GM23338 (cell line): ENCODE measurements around the gene PDIA5. TPM values are rescaled to one million over a fixed set of nuclear protein-coding genes. Genes with fewer than 3 reads are reported as not detected.

Experiments
- ATAC-seq: fragments of 200-7000 bp; cut with Tn5 transposase; 3 replicates; pipeline ENCODE4 v1.9.1; 2020
- DNase-seq: peaks from one replicate; pipeline ENCODE4 v3.0.0-alpha.2; 2015; ENCODE audit warnings: low spot score
- H2AFZ ChIP-seq: fragments of 200-600 bp; sonication (generic); 2 replicates; pipeline ENCODE4 v1.8.0; 2016; ENCODE audit warnings: antibody characterized with exemption, mild to moderate bottlenecking, moderate library complexity
- H3F3A ChIP-seq: fragments of 200-600 bp; sonication (generic); replicated peaks from 2 replicates; pipeline ENCODE4 v1.8.0; 2017; ENCODE audit warnings: antibody characterized with exemption, mixed run types, low read depth
- H3K27ac ChIP-seq: fragments of 200-600 bp; sonication (generic); 2 replicates; pipeline ENCODE4 v1.6.1; 2016; ENCODE audit warnings: low read depth
- H3K27me3 ChIP-seq: fragments of 200-600 bp; sonication (generic); 2 replicates; pipeline ENCODE4 v1.8.0; 2016; ENCODE audit warnings: mild to moderate bottlenecking, mixed run types, moderate library complexity; ENCODE audit not compliant: insufficient read depth
- H3K36me3 ChIP-seq: fragments of 200-600 bp; sonication (generic); 2 replicates; pipeline ENCODE4 v1.8.0; 2016; ENCODE audit warnings: mild to moderate bottlenecking; ENCODE audit not compliant: insufficient read depth
- H3K4me1 ChIP-seq: fragments of 200-600 bp; sonication (generic); 2 replicates; pipeline ENCODE4 v1.8.0; 2016; ENCODE audit warnings: mild to moderate bottlenecking, moderate library complexity; ENCODE audit not compliant: insufficient read depth
- H3K4me2 ChIP-seq: fragments of 200-600 bp; sonication (generic); 2 replicates; pipeline ENCODE4 v1.7.1; 2017; ENCODE audit warnings: mixed run types
- H3K4me3 ChIP-seq: fragments of 200-600 bp; sonication (generic); 2 replicates; pipeline ENCODE4 v1.6.1; 2016; ENCODE audit warnings: mixed run types
- H3K79me2 ChIP-seq: fragments of 200-600 bp; sonication (generic); replicated peaks from 2 replicates; pipeline ENCODE4 v1.8.0; 2017; ENCODE audit warnings: mild to moderate bottlenecking; ENCODE audit not compliant: insufficient read depth
- H3K9me2 ChIP-seq: fragments of 200-600 bp; sonication (generic); 2 replicates; pipeline ENCODE4 v1.8.0; 2017; ENCODE audit not compliant: insufficient read depth
- H4K20me1 ChIP-seq: fragments of 200-600 bp; sonication (generic); replicated peaks from 2 replicates; pipeline ENCODE4 v1.8.0; 2017; ENCODE audit warnings: mild to moderate bottlenecking; ENCODE audit not compliant: insufficient read depth
- H3K27ac Mint-ChIP-seq: 2 replicates; pipeline ENCODE4 v1.8.0; 2020; ENCODE audit warnings: inconsistent platforms, mild to moderate bottlenecking, moderate library complexity, mixed read lengths
- H3K27me3 Mint-ChIP-seq: 3 replicates; pipeline ENCODE4 v1.8.0; 2022; ENCODE audit warnings: low read depth, mild to moderate bottlenecking, moderate library complexity, mixed read lengths, inconsistent platforms; ENCODE audit not compliant: insufficient read depth, poor library complexity
- H3K36me3 Mint-ChIP-seq: 3 replicates; pipeline ENCODE4 v1.8.0; 2021; ENCODE audit warnings: low read depth, mild to moderate bottlenecking, inconsistent platforms, moderate library complexity, mixed read lengths
- H3K4me1 Mint-ChIP-seq: 3 replicates; pipeline ENCODE4 v1.8.0; 2020; ENCODE audit warnings: mild to moderate bottlenecking, inconsistent platforms, mixed read lengths
- H3K4me3 Mint-ChIP-seq: 3 replicates; pipeline ENCODE4 v1.8.0; 2021; ENCODE audit warnings: moderate library complexity, mild to moderate bottlenecking, inconsistent platforms, mixed read lengths
- H3K9me3 Mint-ChIP-seq: 3 replicates; pipeline ENCODE4 v1.8.0; 2020; ENCODE audit warnings: moderate library complexity, mild to moderate bottlenecking, inconsistent platforms, mixed read lengths
- EZH2phosphoT487 ChIP-seq: fragments of 200-600 bp; sonication (generic); IDR thresholded peaks from one replicate; pipeline ENCODE4 v1.8.1; 2018; ENCODE audit warnings: antibody characterized with exemption; ENCODE audit not compliant: unreplicated experiment
- NANOG ChIP-seq: IDR thresholded peaks from 2 replicates; pipeline ENCODE4 v1.6.1; 2016; ENCODE audit warnings: antibody characterized with exemption, borderline replicate concordance
- STAT1 ChIP-seq: IDR thresholded peaks from one replicate; pipeline ENCODE4 v1.6.1; 2016; ENCODE audit warnings: antibody characterized with exemption; ENCODE audit not compliant: unreplicated experiment
- polyA plus RNA-seq: library from polyadenylated mRNA; unstranded; fragments of >200 nt; fragmentation: Nextera tagmentation; extraction: Ambion mirVana; gene quantifications from 2 replicates; pipeline ENCODE4 v1.2.1, GENCODE V29; 2016
- total RNA-seq: library from RNA; depleted of rRNA; stranded (reverse); fragments of >200 nt; shearing (Covaris generic); gene quantifications from 2 replicates; pipeline ENCODE4 v1.2.3, GENCODE V29; 2014
- TF ChIP-seq, protein P1 (sequence below): fragments of 250-450 bp; sonication (Bioruptor Pico); IDR thresholded peaks from 2 replicates; pipeline ENCODE4 v1.5.0; 2020; ENCODE audit warnings: mild to moderate bottlenecking, moderate library complexity
- TF ChIP-seq, protein P2 (sequence below): IDR thresholded peaks from 2 replicates; pipeline ENCODE4 v1.6.1; 2016; ENCODE audit warnings: antibody characterized with exemption
- TF ChIP-seq, protein P3 (sequence below), 2 experiments: fragments of 200-600 bp in 1 of 2; sonication (generic) in 1 of 2; conservative IDR thresholded peaks; 2 replicates each; pipeline versions ENCODE4 v1.5.1 to v1.6.1; 2016 to 2017; ENCODE audit warnings: antibody characterized with exemption in 2 of 2, low read depth in 2 of 2, mild to moderate bottlenecking in 2 of 2, moderate library complexity in 1 of 2

The PDIA5 gene
- total and polyA plus RNA-seq, 2 experiments from 2014 or later = 22.9 to 28.1 TPM

DNA sequence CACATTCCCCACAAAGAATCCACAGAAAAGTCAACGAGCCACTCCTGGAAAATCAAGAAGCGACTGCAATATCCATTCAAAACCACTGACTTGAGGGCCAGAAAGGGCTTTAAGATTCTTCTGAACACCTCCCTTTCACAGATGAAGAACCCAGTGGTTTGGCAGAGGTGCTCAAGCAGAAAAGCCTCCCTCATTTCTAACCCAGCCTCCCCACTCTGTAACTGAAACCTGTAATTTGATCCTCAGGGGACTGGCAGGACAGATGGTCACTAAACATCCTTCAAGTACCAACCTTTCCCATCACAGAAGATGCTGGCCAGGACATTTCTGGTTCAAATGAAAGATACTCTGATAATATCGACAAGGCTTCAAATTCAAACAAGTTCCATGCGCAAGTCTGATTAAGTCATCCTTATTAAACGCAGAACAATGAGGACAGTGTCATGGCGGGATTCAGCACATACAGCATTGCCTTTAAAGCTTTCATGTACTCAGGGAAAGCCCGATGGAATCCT, 44.8 kb upstream of the PDIA5 start (continued):
- TF ChIP-seq, protein P1, sequence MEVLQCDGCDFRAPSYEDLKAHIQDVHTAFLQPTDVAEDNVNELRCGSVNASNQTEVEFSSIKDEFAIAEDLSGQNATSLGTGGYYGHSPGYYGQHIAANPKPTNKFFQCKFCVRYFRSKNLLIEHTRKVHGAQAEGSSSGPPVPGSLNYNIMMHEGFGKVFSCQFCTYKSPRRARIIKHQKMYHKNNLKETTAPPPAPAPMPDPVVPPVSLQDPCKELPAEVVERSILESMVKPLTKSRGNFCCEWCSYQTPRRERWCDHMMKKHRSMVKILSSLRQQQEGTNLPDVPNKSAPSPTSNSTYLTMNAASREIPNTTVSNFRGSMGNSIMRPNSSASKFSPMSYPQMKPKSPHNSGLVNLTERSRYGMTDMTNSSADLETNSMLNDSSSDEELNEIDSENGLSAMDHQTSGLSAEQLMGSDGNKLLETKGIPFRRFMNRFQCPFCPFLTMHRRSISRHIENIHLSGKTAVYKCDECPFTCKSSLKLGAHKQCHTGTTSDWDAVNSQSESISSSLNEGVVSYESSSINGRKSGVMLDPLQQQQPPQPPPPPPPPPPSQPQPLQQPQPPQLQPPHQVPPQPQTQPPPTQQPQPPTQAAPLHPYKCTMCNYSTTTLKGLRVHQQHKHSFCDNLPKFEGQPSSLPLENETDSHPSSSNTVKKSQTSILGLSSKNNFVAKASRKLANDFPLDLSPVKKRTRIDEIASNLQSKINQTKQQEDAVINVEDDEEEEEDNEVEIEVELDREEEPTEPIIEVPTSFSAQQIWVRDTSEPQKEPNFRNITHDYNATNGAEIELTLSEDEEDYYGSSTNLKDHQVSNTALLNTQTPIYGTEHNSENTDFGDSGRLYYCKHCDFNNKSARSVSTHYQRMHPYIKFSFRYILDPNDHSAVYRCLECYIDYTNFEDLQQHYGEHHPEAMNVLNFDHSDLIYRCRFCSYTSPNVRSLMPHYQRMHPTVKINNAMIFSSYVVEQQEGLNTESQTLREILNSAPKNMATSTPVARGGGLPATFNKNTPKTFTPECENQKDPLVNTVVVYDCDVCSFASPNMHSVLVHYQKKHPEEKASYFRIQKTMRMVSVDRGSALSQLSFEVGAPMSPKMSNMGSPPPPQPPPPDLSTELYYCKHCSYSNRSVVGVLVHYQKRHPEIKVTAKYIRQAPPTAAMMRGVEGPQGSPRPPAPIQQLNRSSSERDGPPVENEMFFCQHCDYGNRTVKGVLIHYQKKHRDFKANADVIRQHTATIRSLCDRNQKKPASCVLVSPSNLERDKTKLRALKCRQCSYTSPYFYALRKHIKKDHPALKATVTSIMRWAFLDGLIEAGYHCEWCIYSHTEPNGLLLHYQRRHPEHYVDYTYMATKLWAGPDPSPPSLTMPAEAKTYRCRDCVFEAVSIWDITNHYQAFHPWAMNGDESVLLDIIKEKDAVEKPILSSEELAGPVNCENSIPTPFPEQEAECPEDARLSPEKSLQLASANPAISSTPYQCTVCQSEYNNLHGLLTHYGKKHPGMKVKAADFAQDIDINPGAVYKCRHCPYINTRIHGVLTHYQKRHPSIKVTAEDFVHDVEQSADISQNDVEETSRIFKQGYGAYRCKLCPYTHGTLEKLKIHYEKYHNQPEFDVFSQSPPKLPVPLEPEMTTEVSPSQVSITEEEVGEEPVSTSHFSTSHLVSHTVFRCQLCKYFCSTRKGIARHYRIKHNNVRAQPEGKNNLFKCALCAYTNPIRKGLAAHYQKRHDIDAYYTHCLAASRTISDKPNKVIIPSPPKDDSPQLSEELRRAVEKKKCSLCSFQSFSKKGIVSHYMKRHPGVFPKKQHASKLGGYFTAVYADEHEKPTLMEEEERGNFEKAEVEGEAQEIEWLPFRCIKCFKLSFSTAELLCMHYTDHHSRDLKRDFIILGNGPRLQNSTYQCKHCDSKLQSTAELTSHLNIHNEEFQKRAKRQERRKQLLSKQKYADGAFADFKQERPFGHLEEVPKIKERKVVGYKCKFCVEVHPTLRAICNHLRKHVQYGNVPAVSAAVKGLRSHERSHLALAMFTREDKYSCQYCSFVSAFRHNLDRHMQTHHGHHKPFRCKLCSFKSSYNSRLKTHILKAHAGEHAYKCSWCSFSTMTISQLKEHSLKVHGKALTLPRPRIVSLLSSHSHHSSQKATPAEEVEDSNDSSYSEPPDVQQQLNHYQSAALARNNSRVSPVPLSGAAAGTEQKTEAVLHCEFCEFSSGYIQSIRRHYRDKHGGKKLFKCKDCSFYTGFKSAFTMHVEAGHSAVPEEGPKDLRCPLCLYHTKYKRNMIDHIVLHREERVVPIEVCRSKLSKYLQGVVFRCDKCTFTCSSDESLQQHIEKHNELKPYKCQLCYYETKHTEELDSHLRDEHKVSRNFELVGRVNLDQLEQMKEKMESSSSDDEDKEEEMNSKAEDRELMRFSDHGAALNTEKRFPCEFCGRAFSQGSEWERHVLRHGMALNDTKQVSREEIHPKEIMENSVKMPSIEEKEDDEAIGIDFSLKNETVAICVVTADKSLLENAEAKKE (CRISPR knock-in tag) = no peak
- TF ChIP-seq, protein P2, sequence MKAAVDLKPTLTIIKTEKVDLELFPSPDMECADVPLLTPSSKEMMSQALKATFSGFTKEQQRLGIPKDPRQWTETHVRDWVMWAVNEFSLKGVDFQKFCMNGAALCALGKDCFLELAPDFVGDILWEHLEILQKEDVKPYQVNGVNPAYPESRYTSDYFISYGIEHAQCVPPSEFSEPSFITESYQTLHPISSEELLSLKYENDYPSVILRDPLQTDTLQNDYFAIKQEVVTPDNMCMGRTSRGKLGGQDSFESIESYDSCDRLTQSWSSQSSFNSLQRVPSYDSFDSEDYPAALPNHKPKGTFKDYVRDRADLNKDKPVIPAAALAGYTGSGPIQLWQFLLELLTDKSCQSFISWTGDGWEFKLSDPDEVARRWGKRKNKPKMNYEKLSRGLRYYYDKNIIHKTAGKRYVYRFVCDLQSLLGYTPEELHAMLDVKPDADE = no peak
- TF ChIP-seq, protein P3, sequence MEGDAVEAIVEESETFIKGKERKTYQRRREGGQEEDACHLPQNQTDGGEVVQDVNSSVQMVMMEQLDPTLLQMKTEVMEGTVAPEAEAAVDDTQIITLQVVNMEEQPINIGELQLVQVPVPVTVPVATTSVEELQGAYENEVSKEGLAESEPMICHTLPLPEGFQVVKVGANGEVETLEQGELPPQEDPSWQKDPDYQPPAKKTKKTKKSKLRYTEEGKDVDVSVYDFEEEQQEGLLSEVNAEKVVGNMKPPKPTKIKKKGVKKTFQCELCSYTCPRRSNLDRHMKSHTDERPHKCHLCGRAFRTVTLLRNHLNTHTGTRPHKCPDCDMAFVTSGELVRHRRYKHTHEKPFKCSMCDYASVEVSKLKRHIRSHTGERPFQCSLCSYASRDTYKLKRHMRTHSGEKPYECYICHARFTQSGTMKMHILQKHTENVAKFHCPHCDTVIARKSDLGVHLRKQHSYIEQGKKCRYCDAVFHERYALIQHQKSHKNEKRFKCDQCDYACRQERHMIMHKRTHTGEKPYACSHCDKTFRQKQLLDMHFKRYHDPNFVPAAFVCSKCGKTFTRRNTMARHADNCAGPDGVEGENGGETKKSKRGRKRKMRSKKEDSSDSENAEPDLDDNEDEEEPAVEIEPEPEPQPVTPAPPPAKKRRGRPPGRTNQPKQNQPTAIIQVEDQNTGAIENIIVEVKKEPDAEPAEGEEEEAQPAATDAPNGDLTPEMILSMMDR (conservative IDR thresholded peaks at IDR 0.05; ENCODE audit: low read depth in 2 of 2) = no peak
- TF ChIP-seq NANOG (no peak), EZH2phosphoT487 (no peak)

DNA sequence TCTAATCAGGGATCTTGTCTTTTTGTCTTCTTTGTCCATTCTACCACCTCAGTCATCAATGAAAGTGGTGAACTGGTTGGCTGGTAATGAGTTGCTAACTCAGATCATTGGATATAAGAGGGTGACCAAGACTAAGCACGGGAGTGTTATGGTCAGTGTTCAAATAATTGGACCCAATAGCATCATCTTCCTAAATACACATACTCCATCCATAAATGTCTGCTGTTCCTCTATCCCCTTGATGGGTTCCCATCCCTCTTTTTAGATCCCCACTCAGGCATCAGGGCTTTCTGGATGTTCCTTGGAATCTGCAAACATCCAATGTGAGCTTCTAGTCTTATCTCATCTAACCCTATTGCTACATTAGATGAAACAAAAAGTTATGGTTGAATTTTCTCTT, 42.8 kb upstream of the PDIA5 start:
- Histone ChIP-seq H3K4me3 (no peak overlapping the region), H3K79me2 (peaks cover 25% of the 10 kb centered on the region), H3K27me3 (peaks cover 21% of the 10 kb centered on the region), H3K36me3 (no peaks in the 10 kb centered on the region), H3K4me1 (peaks cover 49% of the 10 kb centered on the region), H3F3A (peaks cover 15% of the 10 kb centered on the region; the same call in 1 of the 2 replicates), H2AFZ (no peak overlapping the region), H3K9me2 (no peaks in the 10 kb centered on the region), H3K4me2 (no peak overlapping the region), H3K27ac (no peak overlapping the region), H4K20me1 (no peaks in the 10 kb centered on the region; the same call in none of the 2 replicates)
- ATAC-seq (no peak), DNase-seq (no peak)
- H3K9me3 Mint-ChIP-seq = no peaks in the 10 kb centered on the region
- H3K27ac Mint-ChIP-seq = no peak overlapping the region
- peaks cover 9% of the 10 kb centered on the region for H3K36me3 Mint-ChIP-seq
- no peak overlapping the region for H3K4me3 Mint-ChIP-seq
- H3K4me1 Mint-ChIP-seq = peaks cover 64% of the 10 kb centered on the region
- peaks cover 28% of the 10 kb centered on the region for H3K27me3 Mint-ChIP-seq
- no peak for TF ChIP-seq STAT1
- TF ChIP-seq, protein P3 (conservative IDR thresholded peaks at IDR 0.05; ENCODE audit: low read depth in 2 of 2) = no peak
- no peak for TF ChIP-seq NANOG
